Measurements from ENCODE around the gene PLLP.

PLLP gene

GRCh38 chr16:57256601-57257395 is 27.7 kb downstream of the PLLP start:
- no peak for DNase-seq (ENCODE audit: low read depth, low spot score)

GRCh38 chr16:57255686-57256415 is 28.6 kb downstream of the PLLP start:
- no peak for DNase-seq (ENCODE audit: low read depth, low spot score)

- no peak for DNase-seq (ENCODE audit: low read depth, low spot score)
Measured at GRCh38 chr16:57253466-57253865, 31.0 kb downstream of the PLLP start.

GRCh38 chr16:57252148-57252721 is 32.2 kb downstream of the PLLP start:
- no peak for DNase-seq (ENCODE audit: low read depth, low spot score)

GRCh38 chr16:57251352-57251751 is 33.1 kb downstream of the PLLP start:
- no peak for DNase-seq (ENCODE audit: low read depth, low spot score)

GRCh38 chr16:57245472-57246113 is 38.9 kb downstream of the PLLP start:
- DNase-seq (ENCODE audit: low read depth, low spot score): no peak

GRCh38 chr16:57244767-57245471 is 39.6 kb downstream of the PLLP start, which contains the start of gene ARL2BP:
Gene ARL2BP, plus strand, starts transcription at chr16:57245259. Its CDS starts 109 bp downstream, at chr16:57245368.
- peak; percentile 93 for DNase-seq (ENCODE audit: low read depth, low spot score)

- DNase-seq (ENCODE audit: low read depth, low spot score): no peak
Measured at GRCh38 chr16:57244463-57244766, 40.1 kb downstream of the PLLP start.

GRCh38 chr16:57242650-57243049 is 41.8 kb downstream of the PLLP start:
- no peak for DNase-seq (ENCODE audit: low read depth, low spot score)

- DNase-seq (ENCODE audit: low read depth, low spot score): no peak
Measured at GRCh38 chr16:57240851-57241250, 43.6 kb downstream of the PLLP start.

- DNase-seq (ENCODE audit: low read depth, low spot score): no peak
Measured at GRCh38 chr16:57239107-57239506, 45.4 kb downstream of the PLLP start.

- no peak for DNase-seq (ENCODE audit: low read depth, low spot score)
Measured at GRCh38 chr16:57238682-57239081, 45.8 kb downstream of the PLLP start.

- no peak for DNase-seq (ENCODE audit: low read depth, low spot score)
Measured at GRCh38 chr16:57236022-57236350, 48.5 kb downstream of the PLLP start.

GRCh38 chr16:57235128-57236021 is 49.1 kb downstream of the PLLP start:
- peak; percentile 68 for DNase-seq (ENCODE audit: low read depth, low spot score)

- no peak for DNase-seq (ENCODE audit: low read depth, low spot score)
Measured at GRCh38 chr16:57234707-57235092, 49.8 kb downstream of the PLLP start.

GRCh38 chr16:57233944-57234706 is 50.3 kb downstream of the PLLP start:
- no peak for DNase-seq (ENCODE audit: low read depth, low spot score)

- DNase-seq (ENCODE audit: low read depth, low spot score): no peak
Measured at GRCh38 chr16:57231821-57232350, 52.6 kb downstream of the PLLP start.

GRCh38 chr16:57229079-57229478 is 55.4 kb downstream of the PLLP start:
- no peak for DNase-seq (ENCODE audit: low read depth, low spot score)

- DNase-seq (ENCODE audit: low read depth, low spot score): no peak
Measured at GRCh38 chr16:57226701-57227621, 57.5 kb downstream of the PLLP start.

Data from brain pericyte (primary cell).